ENCODE results near the gene LIMA1.

LIMA1 gene

DNA sequence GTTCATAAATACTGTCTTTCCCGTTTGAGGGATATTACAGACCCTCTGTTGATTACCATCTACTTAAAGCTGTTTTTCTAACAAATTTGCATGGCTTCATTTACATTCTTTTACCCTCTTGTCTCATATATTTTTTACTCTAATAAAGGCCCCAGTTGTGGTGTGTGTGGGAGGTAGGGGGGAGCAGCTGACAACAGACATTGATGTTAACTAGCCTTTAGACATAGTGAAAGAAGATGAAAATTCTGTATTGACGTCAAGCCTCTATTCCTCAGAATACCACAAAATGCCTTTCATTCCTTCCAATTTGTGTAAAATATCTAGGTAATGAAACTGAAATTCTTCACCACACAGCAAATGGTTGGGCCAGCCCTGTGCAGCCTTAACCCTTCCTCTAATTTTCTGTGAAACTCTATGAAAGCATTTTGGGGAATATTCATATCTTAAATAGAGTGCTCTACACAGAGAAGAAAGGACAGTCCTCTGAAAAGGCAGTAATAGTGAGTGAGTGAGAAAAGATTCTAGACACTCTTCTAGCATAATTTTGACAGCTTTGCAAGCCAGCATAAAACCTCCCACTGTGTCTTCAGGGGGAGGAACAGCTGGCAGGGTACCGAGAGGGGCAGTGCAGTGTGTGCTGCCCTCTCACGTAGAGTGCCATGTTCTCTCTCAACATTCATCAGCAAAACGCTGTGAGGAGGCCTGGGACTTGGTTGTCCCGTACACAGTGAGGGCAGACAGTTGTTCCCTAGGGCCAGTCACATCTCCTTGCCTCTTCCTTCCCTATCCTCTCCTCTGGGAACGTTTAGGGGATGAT is 96.0 kb downstream of the LIMA1 start:
- Mint-ChIP-seq H3K4me1 (peaks cover 52% of the 10 kb centered on the region), H3K4me3 (peak overlapping the region in 1 of 3 experiments; percentile 25), H3K36me3 (ENCODE audit: low read depth) (peaks cover 15% of the 10 kb centered on the region), H3K9me3 (no peaks in the 10 kb centered on the region), H3K27ac (peak overlapping the region; percentile 78 to 88 (median 85)), H3K27me3 (ENCODE audit: low read depth) (no peaks in the 10 kb centered on the region)
- TF ChIP-seq, protein P1, sequence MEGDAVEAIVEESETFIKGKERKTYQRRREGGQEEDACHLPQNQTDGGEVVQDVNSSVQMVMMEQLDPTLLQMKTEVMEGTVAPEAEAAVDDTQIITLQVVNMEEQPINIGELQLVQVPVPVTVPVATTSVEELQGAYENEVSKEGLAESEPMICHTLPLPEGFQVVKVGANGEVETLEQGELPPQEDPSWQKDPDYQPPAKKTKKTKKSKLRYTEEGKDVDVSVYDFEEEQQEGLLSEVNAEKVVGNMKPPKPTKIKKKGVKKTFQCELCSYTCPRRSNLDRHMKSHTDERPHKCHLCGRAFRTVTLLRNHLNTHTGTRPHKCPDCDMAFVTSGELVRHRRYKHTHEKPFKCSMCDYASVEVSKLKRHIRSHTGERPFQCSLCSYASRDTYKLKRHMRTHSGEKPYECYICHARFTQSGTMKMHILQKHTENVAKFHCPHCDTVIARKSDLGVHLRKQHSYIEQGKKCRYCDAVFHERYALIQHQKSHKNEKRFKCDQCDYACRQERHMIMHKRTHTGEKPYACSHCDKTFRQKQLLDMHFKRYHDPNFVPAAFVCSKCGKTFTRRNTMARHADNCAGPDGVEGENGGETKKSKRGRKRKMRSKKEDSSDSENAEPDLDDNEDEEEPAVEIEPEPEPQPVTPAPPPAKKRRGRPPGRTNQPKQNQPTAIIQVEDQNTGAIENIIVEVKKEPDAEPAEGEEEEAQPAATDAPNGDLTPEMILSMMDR (IDR thresholded peaks at IDR 0.05; ENCODE audit: unreplicated experiment in 3 of 3) = no peak

DNA sequence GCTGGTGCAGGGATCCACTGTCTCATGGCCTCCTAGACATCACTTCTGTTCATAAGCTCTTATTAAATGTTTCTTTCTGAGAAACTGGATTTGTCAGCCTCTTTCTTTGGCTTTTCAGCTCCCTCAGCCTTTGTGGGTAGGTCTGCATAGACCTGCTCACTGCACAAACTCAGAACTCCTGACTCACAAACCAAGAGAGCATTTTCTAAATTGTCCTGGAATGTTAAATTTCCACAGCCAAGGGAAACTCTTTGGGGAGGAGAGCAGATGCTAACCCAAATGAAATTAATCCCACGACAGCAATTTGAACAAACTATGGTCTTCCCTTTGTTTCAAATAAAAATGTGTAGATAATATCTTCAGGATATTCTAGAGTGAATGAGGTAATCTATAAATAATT is 96.6 kb downstream of the LIMA1 start:
- Mint-ChIP-seq H3K27me3 (ENCODE audit: low read depth) (no peaks in the 10 kb centered on the region), H3K27ac (peak overlapping the region; percentile 78 to 88 (median 85))

DNA sequence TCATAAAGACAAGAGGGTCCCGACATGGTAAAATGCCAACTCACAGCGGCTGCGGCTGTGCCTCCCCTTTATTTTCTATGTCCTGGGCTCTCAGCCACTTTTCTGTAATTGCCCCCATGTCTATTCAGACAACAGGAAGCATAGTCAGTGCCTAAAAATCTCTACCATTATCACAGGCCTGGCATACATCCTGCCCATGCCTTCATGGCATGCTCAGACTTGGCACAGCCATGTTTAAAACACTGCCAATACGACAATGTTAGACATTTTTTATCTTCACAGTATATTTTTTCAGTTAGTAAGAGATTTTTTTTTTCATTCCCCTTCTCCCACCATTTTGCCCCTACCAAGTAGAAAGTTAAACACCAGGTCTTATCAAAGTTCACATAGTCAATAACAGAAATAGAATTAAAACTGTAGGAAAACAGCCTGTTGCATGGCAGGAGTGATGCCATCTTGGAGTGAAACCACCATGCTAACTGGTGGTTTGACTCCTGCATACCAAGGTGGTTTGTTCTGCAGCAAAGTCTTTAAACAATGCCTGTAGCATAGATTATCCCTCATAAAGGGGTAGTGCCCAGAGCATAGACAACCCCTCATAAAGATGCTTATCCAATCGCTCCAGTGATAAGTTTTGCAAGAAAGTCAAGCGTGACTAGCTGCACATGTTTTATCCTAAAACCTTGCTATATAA is 97.2 kb downstream of the LIMA1 start:
- Mint-ChIP-seq H3K4me3 (peak overlapping the region in 1 of 3 experiments; percentile 20), H3K9me3 (no peaks in the 10 kb centered on the region), H3K27ac (peak overlapping the region; percentile 78 to 88 (median 85)), H3K36me3 (ENCODE audit: low read depth) (peaks cover 17% of the 10 kb centered on the region), H3K27me3 (ENCODE audit: low read depth) (no peaks in the 10 kb centered on the region), H3K4me1 (peaks cover 53% of the 10 kb centered on the region)
- TF ChIP-seq, protein P1 (IDR thresholded peaks at IDR 0.05; ENCODE audit: unreplicated experiment in 3 of 3) = no peak

More for the DNA sequence above, 96.6 kb downstream of the LIMA1 start:
- Mint-ChIP-seq H3K36me3 (ENCODE audit: low read depth) (peaks cover 13% of the 10 kb centered on the region), H3K4me1 (peaks cover 53% of the 10 kb centered on the region), H3K4me3 (no peak overlapping the region), H3K9me3 (no peaks in the 10 kb centered on the region)
- TF ChIP-seq, protein P1 (IDR thresholded peaks at IDR 0.05; ENCODE audit: unreplicated experiment in 3 of 3) = no peak

DNA sequence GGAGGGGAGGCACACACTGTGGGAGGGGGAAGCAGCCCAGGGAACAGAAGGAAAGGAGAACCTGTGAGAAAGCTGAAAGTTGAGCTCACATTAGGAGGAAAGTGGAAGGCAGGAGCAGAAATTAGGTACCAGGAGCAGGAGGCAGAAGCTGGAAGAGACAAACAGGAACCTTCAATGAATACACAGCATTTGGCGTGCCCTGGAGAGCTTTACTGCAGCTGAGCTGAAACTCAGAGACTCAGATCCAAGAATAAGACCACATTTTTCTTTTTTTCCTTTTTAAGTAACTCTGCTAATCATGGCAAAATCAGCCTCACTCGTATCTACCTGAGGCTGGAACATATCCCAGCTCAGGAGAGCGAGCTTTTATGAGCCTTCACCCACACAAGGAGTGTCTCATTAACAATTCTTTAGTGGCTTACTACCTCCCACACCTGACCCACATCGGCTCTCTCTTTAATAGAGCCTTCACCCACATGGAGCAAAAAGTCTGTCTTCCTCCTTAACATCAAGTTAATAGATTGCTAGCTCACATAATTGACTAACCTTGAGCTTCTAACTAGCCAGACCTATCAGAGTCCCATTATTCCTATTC is 97.9 kb downstream of the LIMA1 start:
- no peaks in the 10 kb centered on the region for H3K9me3 Mint-ChIP-seq
- peak overlapping the region in 1 of 3 experiments; percentile 10 for H3K4me3 Mint-ChIP-seq
- H3K36me3 Mint-ChIP-seq (ENCODE audit: low read depth) = peaks cover 16% of the 10 kb centered on the region
- H3K4me1 Mint-ChIP-seq = peaks cover 53% of the 10 kb centered on the region
- no peaks in the 10 kb centered on the region for H3K27me3 Mint-ChIP-seq (ENCODE audit: low read depth)
- H3K27ac Mint-ChIP-seq = peak overlapping the region; percentile 78 to 88 (median 85)
- TF ChIP-seq, protein P1 (IDR thresholded peaks at IDR 0.05; ENCODE audit: unreplicated experiment in 3 of 3) = no peak

DNA sequence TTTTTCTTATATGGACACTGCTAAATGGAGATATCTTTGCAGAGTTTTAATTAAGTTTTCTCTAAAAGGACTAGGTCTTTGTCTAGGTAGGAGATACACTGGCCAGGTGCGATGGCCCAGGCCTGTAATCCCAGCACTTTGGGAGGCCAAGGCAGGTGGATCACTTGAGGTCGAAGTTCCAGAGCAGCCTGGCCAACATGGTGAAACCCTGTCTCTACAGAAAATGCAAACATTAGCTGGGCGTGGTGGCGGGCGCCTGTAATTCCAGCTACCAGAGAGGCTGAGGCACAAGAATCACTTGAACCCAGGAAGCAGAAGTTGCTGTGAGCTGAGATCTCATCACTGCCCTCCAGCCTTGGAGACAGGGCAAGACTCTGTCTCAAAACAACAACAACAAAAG is 99.1 kb downstream of the LIMA1 start:
- peaks cover 15% of the 10 kb centered on the region for H3K36me3 Mint-ChIP-seq (ENCODE audit: low read depth)
- H3K4me1 Mint-ChIP-seq = peaks cover 52% of the 10 kb centered on the region
- no peaks in the 10 kb centered on the region for H3K9me3 Mint-ChIP-seq
- TF ChIP-seq, protein P1 (IDR thresholded peaks at IDR 0.05; ENCODE audit: unreplicated experiment in 3 of 3) = no peak
- H3K27ac Mint-ChIP-seq = peak overlapping the region in 2 of 3 experiments; percentile 37 to 44
- no peaks in the 10 kb centered on the region for H3K27me3 Mint-ChIP-seq (ENCODE audit: low read depth)
- no peak overlapping the region for H3K4me3 Mint-ChIP-seq
